Ovary (tissue), 9 donors: ENCODE results near the gene RB1. TPM values are rescaled to one million over a fixed set of nuclear protein-coding genes. Genes with fewer than 3 reads are reported as not detected.

ENCODE experiments used
- DNase-seq, 5 donors: peaks; one replicate each; pipeline ENCODE4 v3.0.0-alpha.2; 2019 to 2020
- H3K27ac ChIP-seq, 2 donors: fragments of 200-600 bp; one replicate each; pipeline versions ENCODE4 v1.5.1 to v1.8.0; 2019 to 2022
- H3K27me3 ChIP-seq: fragments of 200-600 bp; one replicate; pipeline ENCODE4 v1.8.0; 2022
- H3K36me3 ChIP-seq: fragments of 200-600 bp; sonication (generic); one replicate; pipeline ENCODE4 v1.5.1; 2019
- H3K4me1 ChIP-seq: one replicate; pipeline ENCODE4 v1.8.1; 2013; ENCODE audit warnings: mild to moderate bottlenecking, moderate library complexity; ENCODE audit not compliant: insufficient read depth
- H3K4me3 ChIP-seq: fragments of 200-600 bp; sonication (generic); one replicate; pipeline ENCODE4 v1.5.1; 2017
- H3K9me3 ChIP-seq, 2 donors: fragments of 200-600 bp in 1 of 2; sonication (generic) in 1 of 2; one replicate each; pipeline versions ENCODE4 v1.5.1 to v1.8.1; 2013 to 2019; ENCODE audit warnings: mild to moderate bottlenecking in 1 of 2, moderate library complexity in 1 of 2
- CTCF ChIP-seq, 3 donors: fragments of 450-650 bp in 2 of 3; fragments of 200-600 bp in 1 of 3; IDR thresholded peaks; one replicate each; pipeline versions ENCODE4 v1.5.1 to v1.8.0; 2016 to 2022; ENCODE audit warnings: antibody characterized with exemption in 3 of 3, mild to moderate bottlenecking in 1 of 3
- EP300 ChIP-seq: sonication (generic); formaldehyde crosslinking; IDR thresholded peaks from one replicate; pipeline ENCODE4 v1.6.1; 2017; ENCODE audit warnings: antibody characterized with exemption
- POLR2A ChIP-seq: fragments of 450-650 bp; IDR thresholded peaks from one replicate; pipeline ENCODE4 v1.6.1; 2017; ENCODE audit warnings: antibody characterized with exemption, mild to moderate bottlenecking, moderate library complexity
- WGBS, 3 donors: extraction: QIAGEN DNeasy Blood & Tissue Kit in 1 of 3; methylation state at CpG; one replicate each; pipeline versions ENCODE4 v1.1.5 to v1.1.7; 2013 to 2017; 5-methylcytosine and 5-hydroxymethylcytosine counted together
- intact Hi-C, 4 donors: fragments of 100-400 bp; cut with DNase I; formaldehyde crosslinking; loops; one replicate each; pipeline versions ENCODE4 v1.11.0 to v1.15.1; 2022 to 2023
- polyA plus RNA-seq, 2 donors: library from polyadenylated mRNA; stranded (reverse); fragments of 200-250 nt in 1 of 2; fragments of 350-450 nt in 1 of 2; fragmentation: Illumina TruSeq in 1 of 2; extraction: RNeasy Lipid Tissue Mini Kit (QIAGEN cat#74804) in 1 of 2; gene quantifications; one replicate each; pipeline ENCODE4 v1.2.3, GENCODE V29; 2013 to 2014
- total RNA-seq, 7 donors: library from RNA; depleted of rRNA in 2 of 7; stranded (reverse); fragments of >200 nt in 2 of 7; fragmentation: NEBNext Ultra II Directional in 3 of 7; extraction: Animal tissue kit (Norgen Biotek cat#: 25700) in 3 of 7; gene quantifications; one replicate each; pipeline versions ENCODE4 v1.1.0 to v1.2.4, GENCODE V29; 2016 to 2023
- donor health status: DM: no; HTN: no; CAD: no; lungs with moderate emphysema.
- donor health status: DM: no; HTN: no; CAD: no.
- donor health status: Bipolar disorder and iron deficiency.
- donor health status: DM: yes; HTN: yes; CAD: no.
- donor health status: DM: no; HTN: no; CAD: no.
- donor health status: DM: yes; HTN: yes; CAD: no.

The RB1 gene
- total and polyA plus RNA-seq, 9 donors = 11.4 to 36.6 (median 27.1) TPM

DNA sequence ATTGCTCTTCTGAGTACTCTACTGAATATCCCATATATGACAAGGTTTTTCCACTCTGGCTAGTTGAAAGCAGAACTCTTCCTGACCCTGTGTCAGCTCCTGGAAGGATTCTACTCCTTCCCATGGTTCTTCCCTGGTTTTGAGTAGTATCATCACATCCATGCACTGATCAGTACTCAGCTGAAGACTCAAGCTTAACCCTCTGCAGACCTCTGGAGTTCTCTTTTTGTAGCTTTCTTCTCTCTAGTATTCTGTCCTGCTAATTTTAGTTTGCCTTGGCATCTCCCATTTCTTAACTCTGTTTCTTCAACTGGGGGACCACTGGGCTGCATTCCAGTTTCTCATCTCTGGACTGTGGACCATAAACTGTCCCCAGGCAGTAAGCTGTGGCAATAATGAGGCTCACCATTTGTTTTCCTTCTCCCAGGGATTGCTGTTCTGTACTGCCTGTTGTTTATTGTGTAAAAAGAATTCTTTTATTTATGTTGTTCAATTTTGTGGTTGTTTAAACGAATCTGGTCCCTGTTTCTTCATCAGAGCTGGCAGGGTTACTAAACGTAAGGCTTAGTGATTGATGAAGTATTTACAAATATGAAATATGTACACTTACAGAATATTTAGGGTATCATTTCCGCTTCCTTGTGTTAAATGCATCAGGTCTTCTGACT is 89.6 kb downstream of the RB1 start:
- Histone ChIP-seq H3K4me1 (no peaks in the 10 kb centered on the region), H3K27ac (no peak overlapping the region), H3K36me3 (no peaks in the 10 kb centered on the region), H3K9me3 (peaks cover 0 to 6% of the 10 kb centered on the region in 2 donors), H3K27me3 (no peaks in the 10 kb centered on the region), H3K4me3 (no peak overlapping the region)
- intact Hi-C loops = no loop called here
- no peak for DNase-seq
- TF ChIP-seq POLR2A = no peak
- no peak for TF ChIP-seq CTCF (IDR thresholded peaks at IDR 0.05)
- no peak for TF ChIP-seq EP300
- WGBS, 3 donors = 79 to 88% (median 86%) methylated on average over 3 of the region's 3 CpGs

DNA sequence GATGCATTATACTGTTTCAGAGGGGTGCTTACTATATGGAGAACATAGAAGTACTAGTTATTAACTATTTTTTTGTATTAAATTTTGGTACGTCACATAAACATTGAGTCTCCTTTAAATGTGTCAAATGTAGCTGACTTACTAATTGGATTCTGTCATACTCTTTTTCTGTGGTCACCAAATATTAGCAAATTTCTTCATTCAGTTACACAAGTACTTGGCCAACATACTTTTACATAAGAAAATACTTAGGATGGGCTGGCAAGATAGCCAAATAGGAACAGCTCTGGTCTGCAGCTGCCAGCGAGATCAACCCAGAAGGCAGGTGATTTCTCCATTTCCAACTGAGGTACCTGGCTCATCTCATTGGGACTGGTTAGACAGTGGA is 90.1 kb downstream of the RB1 start:
- TF ChIP-seq POLR2A (no peak), CTCF (IDR thresholded peaks at IDR 0.05) (no peak), EP300 (no peak)
- Histone ChIP-seq H3K4me1 (no peaks in the 10 kb centered on the region), H3K4me3 (no peak overlapping the region), H3K27ac (no peak overlapping the region), H3K9me3 (peaks cover 0 to 6% of the 10 kb centered on the region in 2 donors), H3K36me3 (no peaks in the 10 kb centered on the region), H3K27me3 (no peaks in the 10 kb centered on the region)
- DNase-seq = no peak
- WGBS, 3 donors = 97 to 98% (median 98%) methylated on average over 2 of the region's 2 CpGs
- intact Hi-C loops = no loop called here

DNA sequence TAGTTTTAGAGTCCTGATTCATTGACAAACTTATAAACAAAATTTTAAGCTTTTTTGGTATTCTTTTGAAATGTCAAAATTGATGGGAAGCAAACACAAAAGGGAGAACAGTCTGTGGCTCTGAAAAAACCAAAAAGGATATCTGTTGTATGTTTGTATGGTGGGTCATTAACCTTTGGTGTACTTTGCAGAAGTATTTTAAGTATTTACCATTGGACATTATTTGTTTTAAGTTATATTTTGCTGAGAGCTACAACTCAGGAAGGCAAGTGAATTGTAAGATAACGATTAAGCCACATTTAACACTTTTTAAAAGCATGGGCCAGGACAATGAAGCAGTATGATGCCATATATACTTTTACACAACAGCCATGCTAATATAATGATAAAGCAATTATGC is 94.2 kb downstream of the RB1 start:
- Histone ChIP-seq H3K36me3 (no peaks in the 10 kb centered on the region), H3K27me3 (no peaks in the 10 kb centered on the region), H3K9me3 (no peaks in the 10 kb centered on the region), H3K4me3 (no peak overlapping the region), H3K27ac (no peak overlapping the region), H3K4me1 (no peaks in the 10 kb centered on the region)
- TF ChIP-seq POLR2A = no peak
- no peak for TF ChIP-seq EP300
- no peak for TF ChIP-seq CTCF (IDR thresholded peaks at IDR 0.05)
- DNase-seq = no peak
- intact Hi-C loops = no loop called here
- WGBS, 3 donors = 11 to 19% (median 17%) methylated on average over 1 of the region's 1 CpG

DNA sequence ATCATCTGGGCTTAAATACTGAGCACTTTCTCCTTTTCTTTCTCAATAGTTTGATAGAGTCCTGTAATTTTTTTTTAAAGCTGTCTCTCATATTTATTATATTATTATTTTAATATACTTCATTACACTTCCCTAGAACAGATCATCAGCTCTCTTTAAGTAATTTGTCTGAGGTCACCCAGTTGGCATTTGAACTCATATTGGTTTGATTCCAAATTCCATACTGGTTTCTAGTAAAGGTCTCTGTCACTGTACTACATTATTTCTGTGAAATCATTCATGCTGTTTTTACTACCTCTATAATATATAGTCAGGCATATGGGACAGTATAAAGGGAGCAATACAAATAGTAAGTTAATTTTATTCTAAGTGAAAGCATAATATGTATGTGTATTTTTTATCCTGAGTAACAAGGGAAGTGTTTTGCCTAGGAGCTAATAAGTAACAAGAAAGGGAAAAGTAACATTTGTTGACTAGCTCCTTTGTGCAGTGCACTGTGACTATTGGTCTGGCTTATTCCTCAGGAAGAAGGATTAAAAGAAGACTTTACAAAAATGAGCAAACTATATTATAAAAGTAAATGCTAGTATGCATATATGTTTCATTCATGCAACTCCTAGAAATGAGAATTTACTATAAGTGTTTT is 95.0 kb downstream of the RB1 start:
- intact Hi-C loops = no loop called here
- Histone ChIP-seq H3K27ac (no peak overlapping the region), H3K4me1 (no peaks in the 10 kb centered on the region)

GRCh38 chr13:48400090-48400694 is 96.6 kb downstream of the RB1 start:
- no peaks in the 10 kb centered on the region for H3K4me1 ChIP-seq
- intact Hi-C loops = loop anchor here in 1 of 4 donors (10.0 kb wide), 1 partner anchor 175 kb away; no protein-coding TSS in a partner anchor

More for the DNA sequence above, 95.0 kb downstream of the RB1 start:
- H3K9me3 ChIP-seq = no peaks in the 10 kb centered on the region
- no peaks in the 10 kb centered on the region for H3K36me3 ChIP-seq
- no peaks in the 10 kb centered on the region for H3K27me3 ChIP-seq
- H3K4me3 ChIP-seq = no peak overlapping the region
- TF ChIP-seq EP300 (no peak), POLR2A (no peak)
- no peak for DNase-seq

More at GRCh38 chr13:48400090-48400694, 96.6 kb downstream of the RB1 start:
- Histone ChIP-seq H3K36me3 (no peaks in the 10 kb centered on the region), H3K27me3 (no peaks in the 10 kb centered on the region), H3K27ac (no peak overlapping the region), H3K4me3 (no peak overlapping the region), H3K9me3 (no peaks in the 10 kb centered on the region)
- DNase-seq = no peak
- TF ChIP-seq EP300 = no peak
- no peak for TF ChIP-seq CTCF (IDR thresholded peaks at IDR 0.05)
- no peak for TF ChIP-seq POLR2A
- 78 to 79% (median 78%) methylated on average over 2 of the region's 2 CpGs for WGBS, 3 donors
